PC-3 (cell line): ENCODE results near the gene FARS2.

ENCODE experiments used
- EZH2 ChIP-seq: fragments of 300-600 bp; sonication (generic); IDR thresholded peaks from one replicate; pipeline ENCODE4 v1.6.1; 2017; ENCODE audit warnings: antibody characterized with exemption, mild to moderate bottlenecking, low read length; ENCODE audit not compliant: unreplicated experiment
- EZH2phosphoT487 ChIP-seq: fragments of 300-600 bp; sonication (generic); IDR thresholded peaks from 2 replicates; pipeline ENCODE4 v1.6.1; 2018; ENCODE audit warnings: mild to moderate bottlenecking, antibody characterized with exemption, low read length, borderline replicate concordance

- TF ChIP-seq EZH2 = no peak
- TF ChIP-seq EZH2phosphoT487 = no peak
Measured at GRCh38 chr6:5305968-5306626, 44.8 kb downstream of the FARS2 start.
